Choroid plexus epithelial cell (primary cell): Measurements from ENCODE around the gene RIOX2.
A peak's percentile ranks its signal among the peaks of the same experiment; 100 is the strongest.

Source experiments
- DNase-seq: peaks from one replicate; pipeline ENCODE4 v3.0.0-alpha.2; 2010; ENCODE audit warnings: low read depth
- H3K4me3 ChIP-seq: 2 replicates; pipeline ENCODE4 v1.5.1; 2011; ENCODE audit warnings: low read depth, mild to moderate bottlenecking, control low read depth, low read length, moderate library complexity
- CTCF ChIP-seq: conservative IDR thresholded peaks from 2 replicates; pipeline ENCODE4 v1.5.1; 2011; ENCODE audit warnings: low read depth, mild to moderate bottlenecking, control low read depth, inconsistent platforms, low read length, moderate library complexity

The RIOX2 gene

GRCh38 chr3:97956051-97956450 is 16.2 kb downstream of the RIOX2 start:
- no peak for DNase-seq
- H3K4me3 ChIP-seq, result no peak overlapping the region
- TF ChIP-seq CTCF, result no peak

DNA sequence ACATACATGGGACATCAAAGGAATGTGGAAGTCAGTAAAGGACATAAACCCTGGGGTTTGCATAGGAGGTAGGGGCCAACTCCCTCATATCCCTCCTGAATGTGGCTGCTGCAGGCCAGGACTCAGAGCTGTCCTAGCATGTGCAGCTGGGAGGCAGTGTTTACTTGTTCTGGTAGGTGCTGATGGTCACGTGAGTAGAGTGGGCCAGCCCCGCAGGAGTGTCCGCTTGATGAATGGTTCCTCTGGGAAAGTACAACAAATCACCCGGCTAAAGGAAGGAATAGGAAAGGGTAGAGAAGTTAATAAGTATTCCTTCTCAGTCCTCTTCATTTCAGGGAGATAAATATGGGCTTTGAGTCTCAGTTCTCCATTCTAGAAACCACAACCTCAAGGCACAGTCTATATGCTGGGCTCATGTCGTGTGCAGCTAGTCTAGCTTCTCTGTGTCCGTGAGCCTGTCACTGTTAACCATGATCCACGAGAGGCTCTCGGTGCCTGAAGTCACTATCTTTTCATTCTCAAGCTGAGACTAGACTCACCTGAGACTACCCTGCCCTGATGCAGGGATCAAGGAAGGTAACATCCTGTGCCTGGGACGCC is 17.9 kb downstream of the RIOX2 start:
- DNase-seq, result no peak
- TF ChIP-seq CTCF, result no peak
- H3K4me3 ChIP-seq, result no peak overlapping the region

DNA sequence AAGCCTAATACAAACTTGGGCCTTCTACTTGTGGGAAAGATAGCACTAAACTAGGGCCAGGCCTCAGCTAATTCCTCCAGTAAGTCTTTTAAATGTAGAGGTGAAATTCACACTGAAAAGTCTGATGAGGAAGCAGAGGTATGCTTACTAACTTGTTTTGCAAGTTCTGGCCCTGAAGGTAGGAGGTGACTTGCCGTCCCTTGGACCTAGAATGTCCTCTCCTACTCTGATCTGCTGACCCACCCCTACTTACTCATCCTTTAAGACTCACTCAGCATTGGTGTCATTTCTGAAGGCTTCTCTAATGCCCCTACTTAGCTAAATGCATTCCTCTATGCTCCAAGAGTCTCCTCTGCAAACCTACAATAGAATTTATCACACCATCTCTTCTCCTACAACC is 19.4 kb downstream of the RIOX2 start:
- no peak for TF ChIP-seq CTCF
- H3K4me3 ChIP-seq, result no peak overlapping the region
- DNase-seq, result no peak

DNA sequence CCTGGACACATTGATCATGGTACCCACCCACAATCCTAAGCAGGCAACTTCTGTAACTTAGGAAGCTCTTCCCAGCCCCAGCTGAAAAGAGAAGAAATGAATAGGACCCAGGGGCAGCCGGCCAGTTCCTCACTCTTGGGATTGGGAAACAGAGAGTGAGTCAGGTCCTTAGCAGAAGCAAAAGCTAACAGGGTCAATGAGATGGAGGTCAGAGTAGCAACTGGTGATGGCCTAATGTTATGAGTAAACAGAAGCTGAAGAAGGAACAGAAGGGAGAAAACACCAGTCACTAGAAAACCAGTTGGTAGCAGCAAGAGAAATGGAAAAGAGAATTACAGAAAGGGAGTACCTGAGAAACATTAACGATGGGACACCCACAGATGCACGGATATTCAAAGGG is 20.0 kb downstream of the RIOX2 start:
- peak; percentile 80 for DNase-seq
- H3K4me3 ChIP-seq, result no peak overlapping the region
- TF ChIP-seq CTCF, result no peak

DNA sequence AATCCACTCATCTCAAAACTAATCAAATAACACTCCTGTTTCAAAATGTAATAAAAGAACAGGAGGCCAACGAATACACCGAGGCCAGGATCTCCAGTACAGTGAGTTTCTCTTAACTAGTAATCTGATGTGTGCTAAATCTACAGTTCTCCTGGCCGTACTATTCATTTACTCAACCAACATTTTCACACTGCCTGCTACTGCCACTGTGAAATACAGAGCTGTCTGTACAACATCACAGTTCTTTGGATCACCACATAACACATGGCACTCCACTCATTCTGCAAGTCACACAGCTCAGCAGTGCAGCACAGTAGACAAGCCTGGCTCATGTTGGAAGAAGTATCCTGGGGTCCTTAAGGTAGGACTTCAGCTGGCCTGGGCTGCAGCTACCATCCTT is 21.9 kb downstream of the RIOX2 start:
- no peak overlapping the region for H3K4me3 ChIP-seq
- no peak for TF ChIP-seq CTCF
- DNase-seq, result no peak

DNA sequence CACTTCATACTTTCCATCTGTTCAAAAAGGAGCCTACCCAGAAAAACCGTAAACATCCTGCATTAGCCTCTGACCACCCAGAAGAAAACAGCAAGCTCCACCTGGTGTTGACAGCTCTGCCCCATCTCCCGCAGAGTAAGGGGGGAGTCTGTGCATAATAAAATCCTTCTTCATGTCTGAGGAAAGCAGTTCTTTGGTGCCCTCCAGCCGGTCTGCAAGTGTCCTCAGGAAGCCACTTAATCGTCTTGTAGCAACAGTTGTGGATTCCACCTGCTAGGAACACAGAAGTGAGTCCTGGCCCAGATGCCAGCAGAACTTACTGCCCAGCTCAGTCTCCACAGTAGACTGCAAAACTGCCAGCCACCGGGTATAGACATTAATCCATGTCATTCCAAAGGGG is 22.5 kb downstream of the RIOX2 start:
- no peak for TF ChIP-seq CTCF
- no peak for DNase-seq
- no peak overlapping the region for H3K4me3 ChIP-seq

DNA sequence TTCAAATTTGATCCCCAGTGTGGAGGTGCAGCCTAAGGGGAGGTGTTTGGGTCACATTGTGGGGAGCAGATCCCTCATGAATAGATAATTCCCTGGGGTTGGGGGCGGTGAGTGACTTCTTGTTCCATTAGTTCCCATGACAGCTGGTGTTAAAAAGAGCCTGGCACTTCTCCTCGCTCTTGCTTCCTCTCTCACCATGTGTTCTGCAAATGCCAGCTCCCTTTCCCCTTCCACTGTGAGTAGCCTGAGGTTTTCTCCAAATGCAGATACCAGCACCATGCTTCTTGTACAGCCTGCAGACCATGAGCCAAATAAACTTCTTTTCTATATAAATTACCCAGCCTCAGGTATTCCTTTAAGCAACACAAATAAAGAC is 23.1 kb downstream of the RIOX2 start:
- no peak for TF ChIP-seq CTCF
- DNase-seq, result no peak
- H3K4me3 ChIP-seq, result no peak overlapping the region
